CD1c-positive myeloid dendritic cell (primary cell): Measurements from ENCODE around the gene GATC.

Source experiments
- DNase-seq: peaks from one replicate; pipeline ENCODE4 v3.0.0-alpha.2; 2016; ENCODE audit errors: extremely low spot score

GATC gene

DNA sequence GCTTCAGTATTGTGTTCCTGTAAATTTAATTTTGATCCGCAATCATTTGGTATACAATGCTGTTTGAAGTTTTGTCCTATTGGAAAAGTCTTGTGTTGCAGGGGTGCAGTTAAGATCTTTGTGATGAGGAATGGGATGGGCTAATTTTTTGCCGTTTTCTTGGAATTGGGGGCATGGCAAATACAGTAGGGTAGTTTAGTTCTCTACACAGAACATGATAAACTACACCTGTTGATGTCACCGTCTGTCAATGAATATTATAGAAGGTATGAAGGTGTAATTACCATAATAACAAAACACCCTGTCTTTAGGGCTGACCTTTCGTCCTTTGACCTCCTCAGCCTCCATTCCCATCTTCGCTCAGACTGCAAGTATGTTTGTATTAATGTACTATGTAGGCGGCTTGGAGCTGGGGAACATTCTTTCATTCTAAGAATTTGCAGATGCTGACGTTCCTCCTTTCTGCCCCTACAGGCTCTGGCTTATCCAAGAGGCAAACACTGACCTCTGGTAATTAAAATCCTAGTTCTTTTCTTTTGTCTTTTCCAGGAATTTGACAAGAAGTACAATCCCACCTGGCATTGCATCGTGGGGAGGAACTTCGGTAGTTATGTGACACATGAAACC is 51.4 kb downstream of the GATC start:
- DNase-seq: no peak

GRCh38 chr12:120498870-120499515 is 52.7 kb downstream of the GATC start:
- no peak for DNase-seq

DNA sequence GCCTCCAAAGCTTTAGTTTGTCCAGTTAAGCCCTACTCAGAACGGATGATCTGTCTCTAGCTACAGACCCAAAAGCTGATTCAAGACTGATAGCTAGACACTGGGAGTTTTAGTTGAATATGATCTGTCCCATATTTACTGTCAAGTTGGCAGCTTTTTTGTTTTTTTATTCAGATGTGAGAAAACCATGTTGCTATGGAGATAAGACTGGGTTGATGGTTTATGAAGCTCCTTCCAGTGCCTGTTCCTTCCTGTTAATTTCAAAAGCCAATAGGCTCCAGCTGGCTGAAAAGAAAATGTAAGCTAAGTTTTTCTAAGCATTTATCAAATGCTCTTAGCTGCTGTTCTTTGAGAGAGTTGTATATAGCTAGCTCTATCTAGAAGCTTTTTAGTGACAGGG is 54.3 kb downstream of the GATC start:
- DNase-seq: no peak

DNA sequence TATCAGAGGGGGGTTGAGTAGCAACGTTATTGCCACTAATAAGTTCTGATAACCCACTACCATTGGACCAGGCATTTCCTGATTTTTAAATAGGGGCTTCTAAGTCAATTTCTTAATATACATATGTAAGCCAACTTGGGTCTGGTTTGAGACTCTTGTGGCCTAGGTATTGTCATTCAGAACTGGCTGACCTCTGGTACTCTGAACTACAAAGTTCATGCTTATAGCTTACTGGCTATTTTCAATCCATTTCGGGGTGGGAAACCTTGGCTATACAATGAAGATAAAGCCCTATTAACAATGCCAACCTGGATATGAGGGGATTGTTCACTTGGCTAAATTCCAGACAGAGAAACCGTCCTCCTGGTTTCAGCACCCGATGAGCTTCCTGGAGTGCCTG is 58.3 kb downstream of the GATC start:
- DNase-seq: no peak

- DNase-seq: no peak
Measured at GRCh38 chr12:120508537-120508936, 62.3 kb downstream of the GATC start.
